CD1c-positive myeloid dendritic cell (primary cell): ENCODE data around the gene RPRD1B.
A peak's percentile ranks its signal among the peaks of the same experiment; 100 is the strongest.
"Not testable (repeated sequence)": the region's sequence is repeated elsewhere in the genome, so short reads cannot be mapped to it uniquely, and the experiment has no call there.

Source experiments
- DNase-seq: peaks from one replicate; pipeline ENCODE4 v3.0.0-alpha.2; 2016; ENCODE audit errors: extremely low spot score

The RPRD1B gene

DNA sequence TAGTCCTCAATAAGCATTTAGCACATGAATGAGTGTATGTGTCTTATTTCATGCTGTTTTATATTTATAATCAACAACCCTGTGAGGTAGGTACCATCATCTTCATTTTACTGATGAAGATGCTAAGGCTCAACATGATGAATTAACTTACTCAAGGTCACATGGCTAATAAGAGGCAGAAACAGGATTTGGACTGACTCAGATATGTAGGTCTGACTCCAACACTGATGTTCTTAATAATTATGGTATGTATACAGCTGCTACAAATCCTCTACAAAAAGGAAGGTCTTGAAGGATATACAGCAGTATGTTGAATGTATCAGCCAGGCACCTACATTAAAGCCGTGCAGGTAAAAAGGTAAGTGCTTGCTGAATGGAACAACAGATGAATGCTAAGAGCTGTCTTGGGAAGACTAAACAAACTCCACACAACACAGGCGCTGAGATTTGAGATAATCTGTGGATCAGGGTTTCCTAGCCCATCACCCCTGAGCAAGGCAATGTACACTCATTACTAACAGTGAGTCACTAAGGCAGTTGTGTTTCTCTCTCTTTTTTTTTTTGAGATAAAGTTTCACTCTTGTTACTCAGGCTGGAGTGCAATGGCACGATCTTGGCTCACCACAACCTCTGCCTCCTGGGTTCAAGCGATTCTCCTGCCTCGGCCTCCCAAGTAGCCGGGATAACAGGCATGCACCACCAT is 32.2 kb upstream of the RPRD1B start:
- DNase-seq = no peak

DNA sequence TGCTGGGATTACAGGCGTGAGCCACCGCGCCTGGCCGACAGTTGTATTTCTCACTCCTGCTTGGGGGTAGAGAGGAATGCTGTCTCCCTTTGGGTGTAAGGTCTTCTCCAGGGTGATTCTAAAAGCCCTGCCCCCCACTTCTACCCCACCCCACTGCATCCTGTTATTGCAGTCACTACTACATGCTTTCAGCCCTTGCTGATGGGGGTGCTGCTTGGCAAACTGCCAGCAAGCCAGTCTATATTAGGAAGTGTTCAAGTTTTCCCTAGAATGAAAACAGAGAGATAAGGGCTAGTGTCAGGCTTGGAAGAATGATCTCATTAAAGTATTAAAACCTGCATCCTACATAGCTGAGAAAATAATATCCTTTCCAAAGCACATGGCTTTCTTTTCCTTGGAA is 31.6 kb upstream of the RPRD1B start:
- no peak for DNase-seq

DNA sequence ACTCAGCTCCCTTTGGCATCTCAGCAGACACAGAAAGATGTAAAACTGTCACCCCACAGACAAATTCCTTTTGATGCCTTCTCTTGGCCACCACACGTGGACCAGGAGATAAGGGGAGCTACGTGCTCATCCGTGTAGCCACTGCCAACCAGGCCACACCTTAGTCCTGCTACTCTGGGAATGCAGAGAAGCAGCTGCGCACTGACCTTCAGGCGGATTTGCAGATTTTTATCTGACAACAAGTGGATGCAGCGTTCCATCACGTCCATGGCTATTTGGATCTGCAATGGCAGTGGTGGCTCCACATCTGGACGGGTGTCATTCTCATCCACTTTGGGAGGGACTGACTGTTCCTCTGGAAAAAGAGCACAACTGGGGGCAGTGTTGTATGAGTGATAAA is 31.1 kb upstream of the RPRD1B start:
- DNase-seq = no peak

DNA sequence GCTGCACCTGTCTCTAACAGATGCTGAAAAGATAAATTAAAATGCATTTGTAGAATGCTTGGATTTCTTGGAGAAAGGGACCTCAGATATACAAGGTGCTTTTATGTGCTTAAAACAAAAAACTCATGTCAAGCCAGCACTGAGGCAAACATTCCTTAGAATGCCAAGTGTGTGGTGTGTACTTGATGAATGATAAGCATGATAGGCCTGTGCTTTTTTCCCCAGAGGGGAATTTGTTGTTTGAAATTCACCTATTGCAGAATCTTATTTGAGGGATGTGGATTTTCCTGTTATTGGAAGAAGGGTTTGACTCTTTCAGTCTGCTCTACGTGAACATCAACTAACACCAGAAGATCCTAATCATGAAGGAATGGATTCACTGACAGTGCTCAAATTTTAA is 29.1 kb upstream of the RPRD1B start:
- no peak for DNase-seq

DNA sequence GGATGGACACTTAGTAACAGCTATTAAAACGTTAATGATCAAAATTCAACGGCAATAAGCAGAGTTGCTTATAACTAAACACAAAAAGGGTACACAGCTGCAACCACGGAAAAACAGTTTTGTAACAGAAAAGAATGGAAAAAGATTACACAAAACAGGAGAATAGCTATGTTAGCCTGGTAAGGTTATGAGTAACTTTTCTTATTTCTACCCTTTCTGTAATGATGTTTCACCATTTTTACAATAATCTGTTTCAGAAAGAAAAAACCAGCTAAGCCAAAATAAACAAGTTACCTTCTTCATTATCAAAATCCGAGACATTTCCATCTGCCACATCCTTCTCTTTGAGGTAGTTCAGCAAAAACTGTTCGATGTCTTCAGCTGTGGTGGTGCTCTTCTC is 27.6 kb upstream of the RPRD1B start:
- DNase-seq = no peak

DNA sequence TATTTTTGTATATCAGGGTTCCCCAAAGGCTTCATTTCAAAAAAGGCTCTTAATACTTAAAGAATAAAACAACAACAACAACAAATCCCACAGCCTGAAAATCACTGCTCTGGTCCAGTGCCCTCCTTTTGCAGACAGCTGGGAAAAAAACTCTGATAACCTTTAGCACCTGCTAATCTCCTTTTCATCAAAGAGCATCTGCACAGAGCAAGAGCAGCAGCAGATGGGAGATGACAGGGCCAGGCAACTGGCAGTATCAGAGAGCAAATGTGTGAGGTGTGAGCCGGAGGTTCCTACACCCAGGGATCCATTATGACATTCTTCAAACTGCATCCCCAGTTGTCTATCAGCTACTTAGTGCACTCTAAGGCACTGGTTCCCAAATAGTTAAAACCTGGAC is 26.0 kb upstream of the RPRD1B start:
- no peak for DNase-seq

DNA sequence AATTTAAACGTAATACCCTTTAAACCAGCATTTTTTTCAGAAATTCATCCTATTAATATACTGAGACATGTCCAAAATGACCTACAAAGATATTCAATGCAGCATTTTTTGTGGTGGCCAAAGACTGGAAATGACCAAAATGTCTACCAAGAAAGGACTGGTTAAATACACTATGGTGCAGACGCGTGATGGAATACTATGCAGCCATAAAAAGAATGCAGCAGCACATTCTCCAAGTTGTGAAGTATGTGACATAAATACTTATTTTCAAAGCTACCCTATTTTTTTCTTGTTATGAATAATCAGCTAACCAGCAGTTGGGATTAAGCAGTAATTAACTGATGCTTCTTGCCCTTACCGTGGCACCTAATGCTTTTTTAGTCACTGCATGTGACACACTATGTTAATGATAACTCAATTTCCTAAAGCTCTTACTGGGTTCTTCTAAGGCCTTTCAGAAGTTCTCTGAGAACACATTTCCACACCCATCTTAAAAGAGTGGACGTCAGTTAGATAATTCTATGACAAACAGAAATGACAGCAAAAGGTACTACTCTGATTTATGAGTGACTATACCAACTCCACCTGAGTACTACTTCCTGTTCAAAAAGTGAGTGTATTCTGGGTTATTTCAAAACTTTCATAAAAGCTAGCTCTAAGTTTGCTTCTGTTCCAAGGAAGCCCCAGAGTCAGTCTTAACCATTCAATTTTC is 25.2 kb upstream of the RPRD1B start:
- DNase-seq = no peak

DNA sequence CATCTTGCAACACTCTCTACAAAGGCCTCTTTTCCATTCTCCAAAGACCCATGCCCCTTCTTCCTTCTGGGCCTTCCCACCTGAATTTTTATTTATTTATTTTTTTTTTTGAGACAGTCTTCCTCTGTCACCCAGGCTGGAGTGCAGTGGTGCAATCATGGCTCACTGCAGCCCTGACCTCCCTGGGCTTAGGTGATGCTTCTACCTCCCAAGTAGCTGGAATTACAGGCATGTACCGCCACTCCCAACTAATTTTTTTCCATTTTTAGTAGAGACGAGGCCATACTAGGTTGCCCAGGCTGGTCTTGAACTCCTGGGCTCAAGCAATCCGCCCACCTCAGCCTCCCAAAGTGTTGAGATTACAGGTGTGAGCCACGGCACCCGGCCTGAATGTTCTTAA is 24.1 kb upstream of the RPRD1B start:
- DNase-seq = not testable (repeated sequence)

DNA sequence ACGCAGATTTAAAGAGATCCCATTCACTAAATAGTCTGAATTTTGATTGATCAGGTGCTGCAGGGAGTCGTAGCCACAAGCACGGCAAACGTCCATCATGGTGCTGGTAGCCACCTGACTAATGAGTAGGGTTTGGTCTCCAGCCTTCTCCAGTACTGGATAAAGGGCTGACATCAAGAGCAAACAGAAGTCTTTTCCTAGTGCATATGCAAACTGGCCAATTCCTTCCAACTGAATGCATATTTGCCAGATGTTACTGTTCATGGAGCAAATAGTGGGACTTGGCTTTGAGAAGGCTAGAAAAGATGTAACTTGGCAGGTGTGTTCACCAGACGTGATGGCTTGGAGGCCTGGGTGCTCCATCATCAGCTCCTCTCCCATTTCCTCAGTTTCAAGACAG is 21.9 kb upstream of the RPRD1B start:
- no peak for DNase-seq

DNA sequence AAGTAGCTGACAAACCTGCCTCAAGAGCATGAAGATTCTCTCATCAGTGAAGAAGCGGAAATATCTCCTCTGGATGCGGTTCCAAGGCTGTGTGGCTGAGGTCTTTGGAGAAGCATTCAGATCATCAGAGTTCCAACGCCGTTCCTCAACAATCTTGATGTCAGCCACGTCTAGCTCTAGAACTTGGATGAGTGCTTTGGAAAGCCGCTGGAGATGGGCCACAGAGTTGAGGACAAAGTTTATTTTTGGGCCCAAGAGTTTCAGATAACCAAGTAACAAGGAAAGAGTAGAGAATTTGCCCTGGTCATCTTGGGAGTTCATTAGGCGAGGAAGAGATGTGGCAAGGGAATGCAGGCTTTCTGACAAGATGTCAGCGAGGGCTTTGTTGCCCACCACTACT is 21.2 kb upstream of the RPRD1B start:
- no peak for DNase-seq

DNA sequence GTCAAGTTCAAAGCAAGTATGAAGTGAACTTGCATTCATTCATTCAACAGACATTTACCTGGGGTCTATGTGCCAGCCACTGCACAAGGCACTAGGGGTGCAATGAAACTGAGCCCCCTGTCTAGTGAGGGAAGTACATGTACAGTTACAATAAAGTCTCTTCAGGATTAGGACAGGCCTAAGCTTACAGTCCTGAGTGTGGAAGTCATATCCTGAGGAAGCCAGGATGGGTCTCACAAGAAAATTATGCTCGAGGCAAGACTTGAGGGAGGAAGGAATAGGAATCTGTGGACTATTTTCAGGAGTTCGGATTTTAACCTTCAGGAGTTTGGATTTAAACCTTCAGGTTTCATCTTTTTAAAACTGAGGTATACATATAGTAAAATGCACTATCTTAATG is 19.7 kb upstream of the RPRD1B start:
- DNase-seq = no peak

DNA sequence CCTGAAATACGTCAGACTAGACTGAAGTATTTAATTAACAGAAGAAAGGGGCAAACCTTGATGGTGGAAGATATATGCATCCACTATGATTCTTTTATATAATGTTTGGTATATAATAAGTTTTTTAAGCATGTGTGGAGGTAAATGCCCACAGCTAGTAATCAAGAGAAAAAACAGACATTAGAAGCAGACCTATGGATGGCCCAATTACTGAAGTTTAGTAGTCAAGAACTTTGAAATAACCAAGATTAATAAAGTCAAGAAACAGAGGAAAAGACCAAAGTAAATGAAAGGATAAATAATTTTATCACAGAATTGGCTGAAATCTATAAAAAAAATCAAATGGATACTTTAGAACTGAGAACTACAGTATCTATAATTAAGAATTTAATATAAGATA is 15.6 kb upstream of the RPRD1B start:
- DNase-seq = no peak

DNA sequence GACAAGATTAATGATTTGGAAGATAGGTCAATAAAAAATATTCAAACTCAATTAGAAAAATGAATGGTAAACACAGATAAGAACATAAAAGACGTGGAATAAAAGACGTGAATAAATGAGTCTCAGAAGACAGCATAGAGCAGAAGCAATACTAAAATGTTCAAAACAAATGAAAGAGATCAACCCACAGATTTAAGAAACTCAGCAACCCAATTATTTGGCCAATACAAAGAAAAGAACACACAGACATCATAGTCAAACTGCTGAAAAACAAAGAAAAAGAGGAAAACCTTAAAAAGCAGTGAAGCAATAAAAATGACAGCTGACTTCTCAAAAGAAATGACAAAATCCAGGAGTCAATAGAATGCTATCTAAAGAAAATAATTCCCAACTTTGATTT is 15.2 kb upstream of the RPRD1B start:
- DNase-seq = no peak

DNA sequence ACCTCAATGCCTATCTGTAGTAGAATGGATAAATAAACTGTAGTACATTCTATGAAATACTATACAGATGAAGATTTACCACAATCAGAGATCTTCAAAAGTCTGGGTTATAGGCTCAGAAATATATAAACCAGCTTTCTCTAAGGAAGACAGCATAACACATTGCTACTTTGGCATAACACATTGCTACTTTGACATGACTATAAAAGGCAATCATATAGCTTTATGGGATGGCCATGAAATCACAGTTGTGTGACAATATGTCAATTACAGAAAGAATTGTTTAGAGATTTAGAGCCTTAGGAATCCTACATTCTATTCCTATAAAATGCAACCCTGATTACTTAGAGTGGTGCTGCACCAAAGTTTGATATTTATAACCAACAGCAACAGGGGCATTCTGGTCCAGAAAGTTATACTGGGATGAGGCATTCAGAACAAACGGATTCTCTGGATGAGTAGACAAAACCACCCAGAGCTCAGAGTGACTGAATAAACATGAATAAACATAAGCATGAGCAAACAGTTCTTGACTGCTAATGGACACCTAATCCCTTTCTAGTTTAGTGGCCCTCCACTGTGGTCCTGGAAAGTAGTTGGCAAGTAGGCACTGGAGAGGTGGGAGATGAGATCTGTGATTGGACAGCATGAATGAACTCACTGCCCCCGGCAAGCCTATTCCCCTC is 12.3 kb upstream of the RPRD1B start:
- DNase-seq = no peak

DNA sequence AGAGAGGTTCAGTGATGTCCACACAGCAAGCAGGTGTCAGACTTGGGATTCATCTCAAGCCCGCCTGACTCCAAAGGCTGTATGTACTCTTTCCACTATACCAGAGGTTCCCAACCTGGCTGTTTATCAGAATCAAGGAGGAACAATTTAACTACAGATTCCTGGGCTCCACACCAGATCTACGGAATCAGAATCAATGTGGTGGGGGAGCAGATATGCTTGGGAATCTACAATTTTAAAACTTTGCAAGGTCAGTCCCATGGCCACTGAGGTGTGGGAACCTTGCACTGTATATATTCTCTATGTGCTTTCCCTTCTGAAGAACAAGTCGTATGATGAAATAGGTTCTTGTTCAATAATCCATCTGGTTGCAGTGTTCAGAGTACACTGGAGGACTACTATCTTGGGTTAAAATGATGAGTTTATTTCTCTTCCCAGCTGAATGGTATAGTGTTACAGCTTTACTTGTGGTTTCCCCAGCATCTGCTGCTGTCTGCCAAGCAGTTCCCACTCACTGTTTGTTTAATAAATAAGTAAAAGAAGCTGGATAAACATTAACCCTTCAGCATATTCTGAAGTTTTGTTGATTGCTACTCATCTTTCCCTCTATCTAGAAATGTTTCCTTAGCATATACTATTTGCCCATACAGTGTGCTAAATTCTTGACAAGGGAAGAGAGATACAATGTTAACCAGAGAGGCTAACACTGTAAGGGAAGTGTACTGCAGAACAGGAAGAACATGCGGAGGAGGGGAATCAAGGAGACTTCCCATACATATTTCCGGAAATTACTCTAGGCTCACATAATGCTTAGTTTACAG is 10.2 kb upstream of the RPRD1B start:
- DNase-seq = peak; percentile 52

DNA sequence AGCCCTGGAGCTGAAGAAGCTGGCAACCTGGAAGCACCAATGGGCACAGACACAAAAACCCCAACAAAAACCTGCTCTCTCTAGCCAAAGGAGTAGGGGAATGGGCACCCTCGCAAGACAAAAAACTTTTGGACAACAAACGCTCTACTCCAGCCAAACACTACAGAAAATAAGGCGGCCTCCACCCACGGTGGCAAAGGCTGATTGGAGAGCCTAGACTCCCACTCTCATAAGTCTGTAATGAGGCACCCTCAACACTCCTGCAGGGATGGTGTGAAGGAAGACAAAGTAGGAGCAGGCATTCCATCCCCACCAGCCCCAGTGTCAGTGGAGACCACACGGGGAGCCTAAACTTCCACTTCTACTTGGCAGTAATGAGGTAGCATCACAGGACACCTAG is 9.1 kb upstream of the RPRD1B start:
- DNase-seq = no peak

DNA sequence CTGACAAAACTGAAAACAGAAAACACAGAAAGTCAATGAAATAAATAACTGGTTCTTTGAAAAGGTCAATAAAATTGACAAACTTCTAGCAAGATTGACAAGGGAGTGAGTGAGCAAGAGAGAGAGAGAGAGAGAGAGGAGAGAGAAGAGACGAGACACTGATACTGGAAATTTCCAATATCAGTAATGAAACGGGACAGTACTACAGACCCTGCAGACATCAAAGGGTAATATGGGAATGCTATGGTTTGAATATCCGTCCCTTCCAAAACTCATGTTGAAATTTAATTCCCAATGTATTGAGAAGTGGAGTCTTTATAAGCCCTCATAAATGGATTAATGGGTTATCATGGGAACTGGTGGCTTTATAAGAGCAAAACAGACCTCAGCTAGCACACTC is 4.1 kb upstream of the RPRD1B start:
- no peak for DNase-seq

DNA sequence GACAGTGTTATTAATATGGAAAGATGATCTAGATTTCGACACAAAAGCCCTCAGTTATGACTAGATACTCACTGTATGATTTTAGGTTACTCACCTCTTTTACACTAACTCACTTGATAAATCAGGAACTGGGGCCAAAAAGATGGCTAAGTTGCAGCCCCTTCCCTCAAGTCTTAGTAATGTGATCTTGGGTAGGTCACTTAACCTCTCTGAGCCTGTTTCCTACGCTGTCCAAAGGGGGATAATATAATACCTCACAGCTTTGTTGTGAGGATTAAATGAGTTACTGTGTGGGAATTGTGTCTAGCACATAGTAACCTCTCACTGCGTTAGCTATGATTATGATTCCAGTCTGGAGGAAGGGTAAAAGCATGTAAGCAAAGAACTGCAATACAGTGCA is 1.6 kb upstream of the RPRD1B start:
- DNase-seq = no peak

DNA sequence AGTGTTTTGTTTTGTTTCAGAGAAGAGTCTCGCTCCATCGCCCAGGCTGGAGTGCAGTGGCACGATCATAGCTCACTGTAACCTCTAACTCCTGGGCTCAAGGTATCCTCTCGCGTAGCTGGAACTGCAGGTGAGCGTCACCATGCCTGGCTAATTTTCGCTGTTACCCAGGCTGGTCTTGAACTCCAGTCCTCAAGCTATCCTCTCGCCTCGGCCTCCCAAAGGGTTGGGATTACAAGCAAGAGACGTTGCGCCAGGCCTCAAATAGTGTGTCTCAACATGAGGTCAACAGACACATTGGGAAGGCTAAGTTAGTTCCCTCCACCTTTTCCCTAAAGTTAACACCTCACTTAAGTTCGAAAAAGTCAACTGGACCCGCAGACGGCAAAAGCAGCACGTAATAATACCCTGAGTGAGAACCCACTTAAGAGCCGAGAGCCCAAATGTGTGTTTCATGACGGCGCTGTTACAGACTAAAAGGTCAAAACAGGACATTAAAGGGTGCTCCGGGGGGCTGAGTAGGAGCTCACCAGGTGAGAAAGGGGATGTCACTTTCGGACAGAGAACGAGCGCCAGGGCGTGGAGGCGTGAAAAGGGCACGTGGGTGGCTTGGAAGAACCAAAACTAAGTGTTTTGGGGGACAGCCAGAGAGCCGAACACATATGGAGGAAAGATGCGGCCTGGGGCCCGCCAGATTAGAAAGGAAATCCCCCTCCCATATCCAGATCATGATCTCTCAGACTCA is 789 bp upstream of the RPRD1B start:
- DNase-seq = peak; percentile 3

DNA sequence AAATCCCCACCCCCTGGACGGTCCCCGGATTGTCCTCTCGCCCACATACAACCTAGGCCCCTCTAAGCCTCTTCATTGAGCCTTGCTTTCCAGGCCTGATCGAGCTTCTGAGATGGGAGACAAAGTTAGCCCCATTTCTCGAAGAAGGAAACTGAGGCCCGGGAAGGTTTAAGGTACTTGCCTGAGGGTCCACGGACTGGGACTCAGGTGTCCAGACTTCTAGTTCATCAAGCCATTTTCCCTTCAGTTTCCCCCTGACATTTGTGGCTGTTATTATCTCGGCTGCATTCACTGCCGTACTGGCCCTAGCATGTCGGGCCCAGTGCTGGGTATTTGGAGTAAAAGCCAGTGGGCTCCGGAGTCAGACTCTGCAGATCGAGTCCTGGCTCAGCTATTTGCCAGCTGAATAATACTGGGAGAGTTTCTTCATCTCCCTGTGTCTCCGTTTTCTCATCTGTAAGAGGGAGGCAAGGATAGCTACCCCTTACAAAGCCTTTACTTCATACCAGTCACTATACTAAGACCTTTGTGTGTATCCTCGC is 633 bp downstream of the RPRD1B start:
- DNase-seq = no peak

DNA sequence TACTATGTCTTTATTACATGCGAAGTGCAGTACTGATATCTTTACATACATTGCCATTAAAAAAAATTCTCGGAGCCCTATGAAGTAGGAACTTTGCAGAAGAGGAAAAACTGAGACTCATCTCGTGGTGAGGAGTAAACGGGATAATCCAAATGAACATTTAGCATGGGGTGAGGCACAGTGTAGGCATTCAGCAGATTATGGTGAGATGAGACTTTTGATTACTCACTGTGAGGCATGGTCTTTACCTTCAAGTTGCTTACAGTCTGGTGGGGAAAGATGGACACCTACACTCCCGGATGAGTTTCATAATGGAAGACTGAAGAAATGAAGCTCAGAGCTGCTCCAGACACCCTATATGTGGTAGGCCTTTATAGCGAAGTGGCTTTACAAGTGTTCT is 1.4 kb downstream of the RPRD1B start:
- no peak for DNase-seq
